Stimulated activated CD8-positive, alpha-beta memory T cell treated with anti-CD3 and anti-CD28 coated beads, Interleukin-12 subunit alpha, Interleukin-12 subunit beta, amount 100 ng/mL, for 24 hours (primary cell): ENCODE data around the gene HDAC7.

ENCODE experiments used
- DNase-seq: peaks from one replicate; pipeline ENCODE4 v3.0.0-alpha.2; 2020; ENCODE audit errors: extremely low read depth

Gene HDAC7

GRCh38 chr12:47747126-47747525 is 72.6 kb downstream of the HDAC7 start:
- no peak for DNase-seq

- no peak for DNase-seq
These were observed 73.2 kb downstream of the HDAC7 start for GRCh38 chr12:47746523-47746922.

- DNase-seq = no peak
These were observed 73.6 kb downstream of the HDAC7 start for GRCh38 chr12:47746073-47746472.

- DNase-seq = no peak
These were observed 74.1 kb downstream of the HDAC7 start for GRCh38 chr12:47745485-47746041.

GRCh38 chr12:47744778-47745436 is 74.8 kb downstream of the HDAC7 start:
- no peak for DNase-seq

GRCh38 chr12:47744005-47744651 is 75.6 kb downstream of the HDAC7 start:
- DNase-seq = no peak

- DNase-seq = no peak
These were observed 76.3 kb downstream of the HDAC7 start for GRCh38 chr12:47743311-47743860.

- no peak for DNase-seq
These were observed 77.4 kb downstream of the HDAC7 start for GRCh38 chr12:47742253-47742825.

- DNase-seq = no peak
These were observed 78.4 kb downstream of the HDAC7 start for GRCh38 chr12:47741340-47741703.

- DNase-seq = no peak
These were observed 78.9 kb downstream of the HDAC7 start for GRCh38 chr12:47740606-47741339.

GRCh38 chr12:47739979-47740378 is 79.7 kb downstream of the HDAC7 start:
- DNase-seq = no peak

GRCh38 chr12:47739297-47739696 is 80.4 kb downstream of the HDAC7 start:
- no peak for DNase-seq

GRCh38 chr12:47737936-47738594 is 81.6 kb downstream of the HDAC7 start:
- DNase-seq = no peak

GRCh38 chr12:47736877-47737676 is 82.6 kb downstream of the HDAC7 start:
- DNase-seq = no peak

- DNase-seq = no peak
These were observed 83.5 kb downstream of the HDAC7 start for GRCh38 chr12:47736216-47736615.

- DNase-seq = no peak
These were observed 84.1 kb downstream of the HDAC7 start for GRCh38 chr12:47735649-47736048.

- no peak for DNase-seq
These were observed 84.8 kb downstream of the HDAC7 start for GRCh38 chr12:47734725-47735480.

GRCh38 chr12:47733142-47733541 is 86.6 kb downstream of the HDAC7 start:
- no peak for DNase-seq
